ENCODE results near the gene DDIAS.

DNA sequence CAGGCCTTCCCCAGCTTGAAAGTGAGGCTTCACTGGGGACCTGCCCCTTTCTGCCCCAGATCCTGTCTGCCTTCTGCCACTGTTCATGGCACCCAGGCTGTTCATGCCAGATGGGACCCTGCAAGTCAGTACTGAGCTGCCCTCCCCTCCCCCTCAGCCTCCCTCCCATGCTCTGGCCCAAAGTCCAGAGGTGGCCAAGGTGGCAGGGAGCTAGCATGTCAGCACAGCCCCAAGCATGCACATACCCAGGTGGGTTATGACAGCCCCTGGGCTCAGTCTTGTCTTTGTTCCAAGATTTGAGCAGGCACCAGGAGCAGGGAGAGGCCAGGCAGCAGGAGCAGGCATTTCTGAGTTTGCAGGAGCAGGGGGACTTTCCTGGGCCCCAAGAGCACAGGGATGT lies 44.1 kb downstream of the DDIAS start:
- TF ChIP-seq, protein P1, sequence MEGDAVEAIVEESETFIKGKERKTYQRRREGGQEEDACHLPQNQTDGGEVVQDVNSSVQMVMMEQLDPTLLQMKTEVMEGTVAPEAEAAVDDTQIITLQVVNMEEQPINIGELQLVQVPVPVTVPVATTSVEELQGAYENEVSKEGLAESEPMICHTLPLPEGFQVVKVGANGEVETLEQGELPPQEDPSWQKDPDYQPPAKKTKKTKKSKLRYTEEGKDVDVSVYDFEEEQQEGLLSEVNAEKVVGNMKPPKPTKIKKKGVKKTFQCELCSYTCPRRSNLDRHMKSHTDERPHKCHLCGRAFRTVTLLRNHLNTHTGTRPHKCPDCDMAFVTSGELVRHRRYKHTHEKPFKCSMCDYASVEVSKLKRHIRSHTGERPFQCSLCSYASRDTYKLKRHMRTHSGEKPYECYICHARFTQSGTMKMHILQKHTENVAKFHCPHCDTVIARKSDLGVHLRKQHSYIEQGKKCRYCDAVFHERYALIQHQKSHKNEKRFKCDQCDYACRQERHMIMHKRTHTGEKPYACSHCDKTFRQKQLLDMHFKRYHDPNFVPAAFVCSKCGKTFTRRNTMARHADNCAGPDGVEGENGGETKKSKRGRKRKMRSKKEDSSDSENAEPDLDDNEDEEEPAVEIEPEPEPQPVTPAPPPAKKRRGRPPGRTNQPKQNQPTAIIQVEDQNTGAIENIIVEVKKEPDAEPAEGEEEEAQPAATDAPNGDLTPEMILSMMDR (IDR thresholded peaks at IDR 0.05 in 2 of 3, conservative IDR thresholded peaks at IDR 0.05 in 1 of 3; ENCODE audit: borderline replicate concordance in 1 of 3, insufficient read depth in 1 of 3, low read depth in 2 of 3, low read length in 2 of 3) = no peak
- TF ChIP-seq JUND (IDR thresholded peaks at IDR 0.05) = no peak
- TF ChIP-seq POLR2A (IDR thresholded peaks at IDR 0.05; ENCODE audit: borderline replicate concordance, extremely low read depth, insufficient read depth, insufficient read length) = no peak
- TF ChIP-seq, protein P2, sequence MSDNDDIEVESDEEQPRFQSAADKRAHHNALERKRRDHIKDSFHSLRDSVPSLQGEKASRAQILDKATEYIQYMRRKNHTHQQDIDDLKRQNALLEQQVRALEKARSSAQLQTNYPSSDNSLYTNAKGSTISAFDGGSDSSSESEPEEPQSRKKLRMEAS (IDR thresholded peaks at IDR 0.05) = no peak
- TF ChIP-seq, protein P3, sequence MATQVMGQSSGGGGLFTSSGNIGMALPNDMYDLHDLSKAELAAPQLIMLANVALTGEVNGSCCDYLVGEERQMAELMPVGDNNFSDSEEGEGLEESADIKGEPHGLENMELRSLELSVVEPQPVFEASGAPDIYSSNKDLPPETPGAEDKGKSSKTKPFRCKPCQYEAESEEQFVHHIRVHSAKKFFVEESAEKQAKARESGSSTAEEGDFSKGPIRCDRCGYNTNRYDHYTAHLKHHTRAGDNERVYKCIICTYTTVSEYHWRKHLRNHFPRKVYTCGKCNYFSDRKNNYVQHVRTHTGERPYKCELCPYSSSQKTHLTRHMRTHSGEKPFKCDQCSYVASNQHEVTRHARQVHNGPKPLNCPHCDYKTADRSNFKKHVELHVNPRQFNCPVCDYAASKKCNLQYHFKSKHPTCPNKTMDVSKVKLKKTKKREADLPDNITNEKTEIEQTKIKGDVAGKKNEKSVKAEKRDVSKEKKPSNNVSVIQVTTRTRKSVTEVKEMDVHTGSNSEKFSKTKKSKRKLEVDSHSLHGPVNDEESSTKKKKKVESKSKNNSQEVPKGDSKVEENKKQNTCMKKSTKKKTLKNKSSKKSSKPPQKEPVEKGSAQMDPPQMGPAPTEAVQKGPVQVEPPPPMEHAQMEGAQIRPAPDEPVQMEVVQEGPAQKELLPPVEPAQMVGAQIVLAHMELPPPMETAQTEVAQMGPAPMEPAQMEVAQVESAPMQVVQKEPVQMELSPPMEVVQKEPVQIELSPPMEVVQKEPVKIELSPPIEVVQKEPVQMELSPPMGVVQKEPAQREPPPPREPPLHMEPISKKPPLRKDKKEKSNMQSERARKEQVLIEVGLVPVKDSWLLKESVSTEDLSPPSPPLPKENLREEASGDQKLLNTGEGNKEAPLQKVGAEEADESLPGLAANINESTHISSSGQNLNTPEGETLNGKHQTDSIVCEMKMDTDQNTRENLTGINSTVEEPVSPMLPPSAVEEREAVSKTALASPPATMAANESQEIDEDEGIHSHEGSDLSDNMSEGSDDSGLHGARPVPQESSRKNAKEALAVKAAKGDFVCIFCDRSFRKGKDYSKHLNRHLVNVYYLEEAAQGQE (IDR thresholded peaks at IDR 0.05; ENCODE audit: low read depth) = no peak
- no peak for TF ChIP-seq EGR1 (IDR thresholded peaks at IDR 0.05; ENCODE audit: low read depth)
- TF ChIP-seq FOSL1 (IDR thresholded peaks at IDR 0.05; ENCODE audit: low read depth) = no peak
- no peak for TF ChIP-seq POLR2AphosphoS5 (IDR thresholded peaks at IDR 0.05; ENCODE audit: low read depth, low read length)
- TF ChIP-seq CEBPB (IDR thresholded peaks at IDR 0.05; ENCODE audit: low read depth) = no peak
- TF ChIP-seq, protein P4, sequence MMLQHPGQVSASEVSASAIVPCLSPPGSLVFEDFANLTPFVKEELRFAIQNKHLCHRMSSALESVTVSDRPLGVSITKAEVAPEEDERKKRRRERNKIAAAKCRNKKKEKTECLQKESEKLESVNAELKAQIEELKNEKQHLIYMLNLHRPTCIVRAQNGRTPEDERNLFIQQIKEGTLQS (IDR thresholded peaks at IDR 0.05) = no peak
- TF ChIP-seq EZH2 (IDR thresholded peaks at IDR 0.05) = no peak

Data from HCT116 (cell line).